GM18520 (cell line): ENCODE data around the gene NOTCH4.

ENCODE experiments used
- ATAC-seq: cut with Tn5 transposase; IDR thresholded peaks from one replicate; pipeline ENCODE4 v1.9.1; 2021; ENCODE audit not compliant: unreplicated experiment

The NOTCH4 gene

DNA sequence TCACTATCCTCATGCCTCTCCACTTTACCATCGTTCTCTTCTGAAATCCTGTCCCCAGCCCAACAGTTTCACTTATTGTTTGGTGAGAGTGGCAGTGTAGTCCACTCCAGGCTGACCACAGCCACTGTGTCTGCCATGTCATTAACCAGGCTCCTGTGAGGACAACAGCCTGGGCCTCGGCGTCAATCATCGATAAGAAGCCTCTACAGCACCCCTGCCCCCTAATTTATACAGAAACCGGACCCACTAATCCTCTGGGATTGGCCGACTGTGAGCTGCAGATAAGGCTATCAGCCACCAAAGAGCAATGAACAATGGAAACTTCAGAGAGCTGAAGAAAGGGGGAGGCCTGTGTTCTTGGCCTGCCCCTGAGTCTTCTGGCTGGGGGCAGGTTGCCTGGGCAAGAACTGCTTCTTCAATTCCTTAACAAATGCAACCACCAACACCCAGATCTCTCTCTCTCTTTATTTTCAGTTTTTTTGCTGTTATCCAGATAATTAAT is 56.1 kb downstream of the NOTCH4 start:
- ATAC-seq = no peak

GRCh38 chr6:32167154-32167760 is 56.6 kb downstream of the NOTCH4 start:
- ATAC-seq = no peak

DNA sequence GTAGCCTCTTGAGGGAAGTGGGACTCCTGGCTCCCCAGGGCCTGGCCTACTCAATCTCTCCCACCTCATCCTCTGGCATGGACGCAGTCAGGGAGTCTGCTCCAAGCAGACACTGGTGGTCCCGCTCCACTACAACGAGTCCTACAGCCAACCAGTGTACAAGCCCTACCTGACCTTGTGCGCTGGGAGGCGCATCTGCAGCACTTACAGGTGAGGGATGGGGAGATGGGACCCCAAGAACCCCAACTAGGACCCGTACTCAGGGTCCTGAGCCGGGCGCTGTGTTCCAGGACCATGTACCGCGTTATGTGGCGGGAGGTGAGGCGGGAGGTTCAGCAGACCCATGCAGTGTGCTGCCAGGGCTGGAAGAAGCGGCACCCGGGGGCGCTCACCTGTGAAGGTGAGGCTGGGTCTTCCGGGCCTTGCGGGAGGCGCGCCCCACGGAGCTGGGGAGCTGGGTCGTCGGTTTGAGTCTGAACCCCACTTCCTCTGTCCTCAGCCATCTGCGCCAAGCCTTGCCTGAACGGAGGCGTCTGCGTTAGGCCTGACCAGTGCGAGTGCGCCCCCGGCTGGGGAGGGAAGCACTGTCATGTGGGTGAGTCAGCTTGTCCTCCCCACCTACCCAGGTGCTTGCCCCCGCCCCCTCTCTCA is 57.3 kb downstream of the NOTCH4 start:
- ATAC-seq = no peak

DNA sequence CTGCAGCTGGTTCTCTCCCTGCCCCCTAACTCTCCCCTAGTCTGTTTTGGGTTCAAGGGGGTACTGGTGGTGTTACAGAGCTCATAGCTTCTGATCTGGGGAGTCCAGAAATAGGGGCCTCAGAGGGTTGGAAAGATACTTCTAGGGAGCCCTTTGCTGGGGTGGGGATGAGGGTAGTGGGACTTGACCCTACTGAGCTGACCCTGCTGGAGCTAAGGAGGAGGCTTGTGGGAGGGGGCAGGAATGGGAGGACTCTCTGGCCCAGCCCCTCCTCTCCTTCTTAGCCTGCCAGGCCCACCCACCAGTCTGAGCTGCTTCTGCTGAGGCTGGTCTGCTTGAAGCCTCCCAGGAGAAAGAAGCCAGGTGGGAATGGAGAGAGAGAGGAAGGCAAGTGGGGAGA is 59.6 kb downstream of the NOTCH4 start, which contains the start of gene EGFL8:
Gene EGFL8 (plus strand): TSS at position 301 of the 400 bp plus-strand sequence. CDS start 1,571 bp downstream, outside the sequence.
- ATAC-seq = no peak

DNA sequence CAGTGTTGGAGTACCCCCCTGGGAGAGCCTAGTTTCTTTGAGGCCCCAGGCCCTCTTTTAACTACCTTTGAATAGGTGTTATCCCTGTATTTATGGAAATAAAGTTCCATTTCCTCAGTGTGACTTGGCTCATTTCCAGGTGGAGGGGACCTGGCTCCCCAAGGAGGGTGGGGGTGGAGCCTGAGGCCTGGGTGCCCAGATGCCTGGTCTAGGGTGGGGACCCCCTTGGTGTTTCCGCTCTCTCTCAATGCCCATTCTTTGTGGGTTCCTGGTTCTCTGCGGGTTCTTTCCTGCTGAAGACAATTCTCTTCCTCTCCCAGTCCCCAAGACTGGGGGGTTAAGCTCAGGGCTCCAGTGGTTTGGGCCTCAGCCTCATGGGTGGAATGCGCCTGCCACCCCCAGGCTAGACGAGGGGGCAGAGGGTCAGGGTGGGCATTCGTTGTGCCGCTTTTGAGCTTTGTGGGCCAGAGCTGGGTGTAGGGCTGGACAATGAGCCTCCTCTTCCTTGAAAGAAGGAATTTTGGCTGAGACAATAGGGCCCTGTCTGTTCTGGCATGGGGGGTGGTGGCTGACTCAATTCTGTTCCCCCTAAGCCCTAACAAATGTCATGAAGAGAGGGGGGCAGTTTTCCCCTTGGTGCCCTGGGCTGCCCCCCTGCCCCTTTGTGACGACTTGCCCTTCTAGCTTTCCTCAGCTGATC is 60.2 kb downstream of the NOTCH4 start:
- no peak for ATAC-seq

DNA sequence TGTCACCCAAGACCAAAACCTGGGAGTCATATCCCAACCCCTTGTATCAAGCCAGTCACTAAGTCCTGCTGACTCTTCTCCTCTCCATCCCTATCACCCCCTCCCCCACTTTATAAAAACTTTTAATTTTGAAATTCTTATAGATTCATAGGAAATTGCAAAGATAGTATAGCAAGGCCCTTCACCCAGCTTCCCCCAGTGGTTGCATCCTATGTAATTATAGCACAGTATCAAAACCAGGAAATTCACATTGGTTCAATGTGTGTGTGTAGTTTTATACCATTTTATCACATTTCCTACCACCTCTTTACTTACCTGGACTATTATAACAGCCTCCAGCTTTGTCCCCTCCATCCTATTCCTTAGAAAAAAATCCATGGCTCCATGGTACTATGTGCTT is 65.8 kb downstream of the NOTCH4 start:
- no peak for ATAC-seq

DNA sequence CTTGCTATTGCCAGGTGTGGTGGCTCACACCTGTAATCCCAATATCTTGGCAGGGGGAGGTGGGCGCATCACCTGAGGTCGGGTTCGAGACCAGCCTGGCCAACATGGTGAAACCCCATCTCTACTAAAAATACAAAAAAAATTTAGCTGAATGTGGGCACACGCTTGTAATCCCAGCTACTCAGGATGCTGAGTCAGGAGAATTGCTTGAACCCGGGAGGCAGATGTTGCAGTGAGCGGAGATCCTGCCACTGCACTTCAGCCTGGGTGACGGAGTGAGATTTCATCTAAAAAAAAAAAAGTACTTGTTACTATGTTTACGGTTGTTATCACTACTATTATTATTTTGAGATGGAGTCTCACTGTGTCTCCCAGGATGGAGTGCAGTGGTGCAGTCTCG is 67.0 kb downstream of the NOTCH4 start:
- ATAC-seq = no peak

- ATAC-seq = no peak
These were observed 69.2 kb downstream of the NOTCH4 start for GRCh38 chr6:32154514-32155161.

GRCh38 chr6:32153564-32154513 is 70.0 kb downstream of the NOTCH4 start, which contains the start of gene PPT2:
PPT2 (plus strand) TSS chr6:32154141; CDS start chr6:32154595, 454 bp downstream.
- ATAC-seq = no peak

- no peak for ATAC-seq
These were observed 70.9 kb downstream of the NOTCH4 start for GRCh38 chr6:32152769-32153563.

DNA sequence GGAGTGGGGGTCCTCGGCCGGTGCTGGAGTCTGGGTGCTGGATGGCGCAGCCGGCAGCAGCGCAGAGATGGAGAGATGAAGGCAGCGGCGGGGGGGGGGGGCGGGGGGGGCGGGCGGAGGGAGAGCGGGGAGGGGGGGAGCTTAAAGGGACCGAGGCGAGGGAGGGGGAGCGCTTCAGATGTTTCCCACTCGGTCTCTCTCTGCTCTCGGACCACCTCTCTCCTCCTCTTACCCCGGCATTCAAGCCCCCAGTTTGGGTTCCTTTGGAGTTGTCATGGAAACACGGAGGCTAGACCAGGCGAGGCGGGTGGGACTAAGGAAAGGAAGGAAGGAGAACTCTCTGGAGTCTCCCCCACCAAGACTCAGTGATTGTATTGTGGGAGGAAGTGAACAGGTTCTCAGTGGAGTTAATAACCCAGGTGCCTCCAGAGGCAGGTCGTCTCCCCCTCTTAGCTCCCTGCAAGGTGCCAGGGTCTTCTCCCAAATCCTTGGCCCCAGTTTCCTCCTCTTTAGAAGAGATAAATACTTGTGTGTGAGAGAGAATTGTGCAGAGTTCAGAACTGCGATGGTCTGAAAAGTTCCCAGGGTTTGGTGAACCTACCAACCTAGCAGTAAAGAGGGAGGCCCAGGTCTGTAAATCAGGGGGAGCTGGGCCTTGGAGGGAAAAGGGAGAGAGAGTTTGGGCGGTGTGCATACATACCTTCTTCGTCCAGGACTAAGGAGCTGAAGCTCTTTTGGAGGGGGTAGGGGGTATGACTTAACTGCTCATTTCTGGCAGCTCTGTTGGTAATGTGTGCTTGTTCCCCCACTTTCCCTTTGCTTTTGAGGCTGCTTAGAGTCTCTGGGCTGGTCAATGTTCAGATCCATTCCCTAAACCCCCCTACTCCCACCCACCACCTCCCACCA is 71.8 kb downstream of the NOTCH4 start, which contains the start of gene PRRT1:
Gene PRRT1 (minus strand): TSS at position 77 of the 906 bp plus-strand sequence. CDS start 112 bp downstream, outside the sequence.
- ATAC-seq = no peak

DNA sequence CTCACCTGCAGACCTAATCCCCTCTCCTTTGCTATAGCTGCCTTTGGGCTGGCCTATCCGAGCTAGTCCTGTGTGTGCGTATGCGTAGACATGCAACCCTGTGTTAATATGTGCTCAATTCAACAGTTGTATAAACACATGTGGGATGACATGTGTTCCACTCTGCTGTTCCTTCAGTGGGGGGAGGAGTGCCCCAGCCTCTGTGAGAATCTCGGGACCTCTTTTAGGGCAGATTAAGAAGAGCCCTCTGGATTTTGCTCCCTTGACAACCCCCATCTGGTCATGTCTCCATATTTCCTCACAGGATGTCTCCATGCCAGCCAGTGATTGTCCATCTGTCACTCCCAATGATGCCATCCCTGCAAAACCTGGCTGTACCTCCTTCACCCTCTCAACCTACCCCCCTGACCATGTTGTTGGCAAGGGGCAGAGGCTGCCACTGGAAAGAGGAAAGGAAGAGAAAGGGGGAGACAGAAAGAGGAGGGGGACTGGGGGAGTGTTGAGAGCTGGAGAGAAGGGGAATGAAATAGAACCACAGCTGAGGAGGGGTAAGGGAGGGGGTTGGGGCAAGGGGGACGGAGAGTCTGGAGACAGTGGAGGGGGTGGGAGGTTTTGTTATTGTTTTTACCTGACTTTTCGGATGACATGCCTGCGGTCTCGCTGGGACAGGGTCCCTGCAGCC is 72.5 kb downstream of the NOTCH4 start:
- no peak for ATAC-seq

- no peak for ATAC-seq
These were observed 73.7 kb downstream of the NOTCH4 start for GRCh38 chr6:32149932-32150870.

- ATAC-seq = no peak
These were observed 74.6 kb downstream of the NOTCH4 start for GRCh38 chr6:32149092-32149755.

DNA sequence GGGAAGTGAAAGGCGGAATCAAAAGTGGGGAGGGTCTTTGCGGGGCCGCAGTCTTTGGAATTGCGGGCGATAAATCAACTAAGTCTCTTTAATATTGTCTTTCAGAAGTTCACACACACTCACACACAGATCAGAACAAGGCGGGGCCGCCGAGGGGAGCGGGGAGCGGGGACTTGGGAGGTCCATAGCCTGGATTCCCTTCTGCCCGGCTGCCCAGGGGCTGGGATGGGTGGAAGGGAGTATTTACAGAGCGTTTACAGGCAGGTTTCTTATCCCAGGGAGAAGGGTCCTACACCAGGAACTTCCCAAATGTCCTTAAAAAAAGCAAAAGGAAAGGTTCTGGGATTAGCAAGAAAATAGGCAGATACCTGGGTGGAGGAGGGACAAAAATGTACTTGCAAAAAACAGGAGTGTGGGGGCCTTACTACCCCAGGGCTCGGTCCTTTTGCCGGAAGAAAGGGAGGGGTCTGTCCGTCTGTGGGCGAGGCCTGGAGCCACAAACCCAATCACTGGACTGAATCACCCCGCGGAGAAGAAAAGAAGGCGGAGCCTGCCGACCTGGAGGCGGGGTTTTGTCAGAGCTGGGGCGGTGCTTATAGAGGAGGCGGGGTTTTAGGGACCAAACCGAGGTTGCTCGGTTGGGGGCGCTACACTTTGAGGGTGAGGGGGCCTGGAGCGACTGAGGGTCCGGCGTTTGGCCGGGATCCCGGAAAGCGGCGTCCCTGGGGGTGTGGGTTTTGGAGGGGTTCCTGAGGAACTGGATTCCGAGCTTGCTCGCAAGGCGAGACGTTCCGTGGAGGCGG is 75.4 kb downstream of the NOTCH4 start:
- ATAC-seq = no peak
